GM18499 (cell line): Measurements from ENCODE around the gene HNRNPU.
A peak's percentile ranks its signal among the peaks of the same experiment; 100 is the strongest.

Source experiments
- ATAC-seq: cut with Tn5 transposase; IDR thresholded peaks from one replicate; pipeline ENCODE4 v1.9.1; 2021; ENCODE audit warnings: moderate number of reproducible peaks; ENCODE audit not compliant: insufficient read depth, unreplicated experiment

HNRNPU gene

GRCh38 chr1:244864253-244865027, at the start of gene HNRNPU:
TSS of gene HNRNPU (minus strand) at chr1:244864543. CDS start at chr1:244864307, 236 bp downstream.
- ATAC-seq, result peak; percentile 43

GRCh38 chr1:244913806-244914205, 49.5 kb upstream of the HNRNPU start:
- ATAC-seq, result no peak

DNA sequence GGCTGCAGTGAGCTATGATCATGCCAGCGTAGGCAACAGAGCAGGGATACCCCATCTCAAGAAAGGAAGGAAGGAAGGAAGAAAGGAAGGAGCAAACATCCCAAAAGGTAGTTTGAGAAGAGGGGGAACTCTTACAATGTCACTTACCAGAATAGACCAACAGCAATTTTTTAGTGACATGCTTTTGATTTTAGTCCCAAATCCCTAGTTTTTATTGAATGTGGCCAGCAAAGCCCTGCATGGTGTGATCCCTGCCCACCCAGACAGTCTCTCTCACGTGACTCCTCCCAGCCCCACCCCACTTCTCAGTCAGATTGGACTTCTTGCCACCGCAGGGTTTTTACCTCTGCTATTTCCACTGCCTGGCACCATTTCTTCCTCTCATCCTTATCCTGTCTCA, 39.8 kb upstream of the HNRNPU start:
- ATAC-seq, result no peak

GRCh38 chr1:244901400-244902015, 37.2 kb upstream of the HNRNPU start:
- no peak for ATAC-seq

- ATAC-seq, result no peak
Measured at GRCh38 chr1:244897476-244898254, 33.3 kb upstream of the HNRNPU start.

- no peak for ATAC-seq
Measured at GRCh38 chr1:244896550-244896949, 32.2 kb upstream of the HNRNPU start.

- no peak for ATAC-seq
Measured at GRCh38 chr1:244893836-244894235, 29.5 kb upstream of the HNRNPU start.

GRCh38 chr1:244887281-244887680, 22.9 kb upstream of the HNRNPU start:
- ATAC-seq, result no peak

- no peak for ATAC-seq
Measured at GRCh38 chr1:244881552-244882280, 17.4 kb upstream of the HNRNPU start.

DNA sequence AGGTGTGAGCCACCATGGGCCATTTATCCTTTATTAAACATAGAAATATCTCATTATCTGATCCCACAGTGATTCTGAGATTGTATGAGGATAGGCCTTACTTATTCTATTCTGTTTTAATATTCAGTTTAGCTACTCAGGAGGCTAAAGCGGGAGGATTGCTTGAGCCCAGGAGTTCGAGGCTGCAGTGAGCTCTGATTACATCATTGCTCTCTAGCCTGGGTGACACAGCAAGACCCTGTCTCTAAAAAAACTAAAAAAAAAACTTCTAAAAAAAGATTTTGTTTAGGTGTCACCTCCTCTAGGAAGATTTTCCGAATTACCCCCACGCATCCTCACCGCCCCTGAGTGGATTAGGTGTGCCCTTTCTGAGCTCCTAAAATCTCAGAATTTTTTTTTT, 14.3 kb upstream of the HNRNPU start:
- no peak for ATAC-seq

- ATAC-seq, result no peak
Measured at GRCh38 chr1:244876228-244876910, 12.0 kb upstream of the HNRNPU start.

DNA sequence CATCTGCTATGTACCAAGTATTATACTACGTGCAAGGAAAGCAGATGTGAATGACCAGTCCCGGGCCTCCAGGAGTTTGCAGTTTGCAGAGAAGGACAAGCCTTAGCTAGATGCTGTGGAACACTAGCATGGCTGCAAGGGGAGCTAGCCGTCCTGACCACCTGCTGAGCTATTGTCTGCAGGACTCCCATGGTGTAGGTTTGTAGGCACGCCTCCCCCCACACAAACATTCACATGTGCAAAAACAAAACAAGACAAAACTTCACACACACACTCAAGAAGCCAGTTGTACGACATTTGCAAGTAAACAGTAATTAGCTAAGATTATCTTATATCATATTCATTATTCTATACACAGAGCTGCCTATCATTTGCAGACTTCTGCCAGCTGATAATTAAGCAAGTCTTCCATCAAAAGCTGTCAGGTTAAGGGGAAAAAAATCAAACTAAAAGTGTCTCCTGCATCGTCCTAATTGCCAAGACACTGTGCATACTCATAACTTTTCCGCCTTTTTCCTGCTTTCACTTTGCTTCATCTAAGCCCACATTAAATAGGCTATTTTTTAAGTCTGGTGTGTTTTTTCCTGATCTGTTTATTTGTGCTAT, 10.7 kb upstream of the HNRNPU start:
- ATAC-seq, result no peak

DNA sequence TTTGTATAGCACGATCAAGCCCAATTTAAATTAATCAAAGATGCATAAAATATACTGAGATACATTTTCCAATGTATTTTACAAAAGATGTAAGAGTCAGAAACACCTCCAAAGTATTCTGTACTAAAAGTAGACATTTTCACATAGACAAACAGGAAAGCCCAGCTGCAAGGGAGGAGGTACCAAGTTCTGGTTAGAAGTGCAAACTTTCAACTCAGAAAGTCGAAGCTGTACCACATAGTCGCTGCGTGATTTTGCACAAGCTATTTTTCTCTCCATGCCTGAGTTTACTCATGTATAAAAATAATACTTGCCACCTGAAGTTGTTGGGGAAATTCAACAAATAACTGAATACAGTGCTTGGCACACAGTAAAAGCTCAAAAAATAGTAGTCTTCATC, 5.6 kb upstream of the HNRNPU start:
- ATAC-seq, result no peak

DNA sequence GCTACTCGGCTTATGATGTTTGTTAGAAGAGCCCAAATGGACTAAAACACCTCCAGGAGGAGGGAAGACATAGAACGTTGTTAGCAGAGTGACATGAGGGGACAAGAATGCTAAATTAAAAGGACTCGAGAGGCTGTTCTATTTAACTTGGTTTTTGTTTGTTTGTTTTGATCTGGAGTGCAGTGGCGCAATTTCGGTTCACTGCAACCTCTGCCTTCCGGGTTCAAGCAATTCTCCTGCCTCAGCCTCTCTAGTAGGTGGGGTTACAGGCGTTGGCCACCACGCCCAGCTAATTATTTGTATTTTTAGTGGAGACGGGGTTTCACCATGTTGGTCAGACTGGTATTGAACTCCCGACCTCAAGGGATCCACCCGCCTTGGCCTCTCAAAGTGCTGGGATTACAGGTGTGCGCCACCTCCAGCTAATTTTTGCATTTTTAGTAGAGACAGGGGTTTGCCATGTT, 5.1 kb upstream of the HNRNPU start:
- no peak for ATAC-seq

DNA sequence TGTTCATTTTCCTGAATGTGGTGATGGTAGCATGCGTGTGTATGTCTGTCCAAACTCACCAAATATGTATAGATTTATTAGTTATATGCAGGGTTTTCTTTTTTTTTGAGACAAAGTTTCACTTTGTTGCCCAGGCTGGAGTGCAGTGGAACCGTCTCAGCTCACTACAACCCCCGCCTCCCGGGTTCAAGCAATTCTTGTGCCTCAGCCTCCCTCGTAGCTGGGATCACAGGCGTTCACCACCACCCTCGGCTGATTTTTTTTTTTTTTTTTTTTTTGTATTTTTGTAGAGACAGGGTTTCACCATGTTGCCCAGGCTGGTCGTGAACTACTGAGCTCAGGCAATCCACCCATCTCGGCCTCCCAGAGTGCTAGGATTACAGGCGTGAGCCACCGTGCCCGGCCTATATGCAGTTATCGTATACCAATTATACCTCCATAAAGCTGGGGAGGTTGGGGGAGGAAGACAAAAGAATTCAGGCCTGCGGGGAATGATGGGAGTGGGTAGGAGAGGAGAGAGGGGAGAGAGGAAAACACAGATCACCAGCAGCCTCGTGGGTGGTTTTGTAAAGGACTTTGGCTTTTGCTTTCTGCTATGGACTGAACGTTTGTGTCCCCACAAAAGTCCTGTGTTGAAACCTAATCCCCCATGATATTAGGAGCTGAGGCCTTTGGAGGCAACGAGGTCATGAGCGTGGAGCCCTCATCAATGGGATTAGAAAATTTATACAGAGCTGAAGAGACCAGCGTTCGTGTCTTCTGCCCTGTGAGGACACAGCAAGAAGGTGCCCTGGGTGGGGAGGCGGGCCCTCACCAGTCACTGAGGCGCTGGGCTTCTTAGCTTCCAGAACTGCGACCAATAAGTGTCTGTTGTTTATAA, 4.4 kb upstream of the HNRNPU start:
- ATAC-seq, result no peak

DNA sequence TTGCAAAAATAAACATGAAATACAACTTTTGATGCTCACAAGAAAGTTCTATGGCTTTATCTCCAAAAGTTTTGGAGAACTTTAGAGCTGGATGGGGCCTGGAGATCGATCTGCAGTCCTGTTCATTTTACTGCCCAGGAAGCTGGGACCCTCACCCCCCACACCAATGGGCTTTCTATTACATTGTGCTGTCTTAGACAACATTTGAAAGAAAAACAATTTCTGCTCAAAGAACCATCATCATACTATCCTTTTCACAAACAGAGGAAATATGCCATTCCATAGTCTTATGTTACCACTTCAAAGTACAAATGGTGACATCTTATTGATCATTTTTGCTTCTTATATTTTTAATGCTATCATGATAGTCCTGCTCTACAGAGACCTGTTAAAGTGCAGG, 2.0 kb upstream of the HNRNPU start:
- no peak for ATAC-seq

DNA sequence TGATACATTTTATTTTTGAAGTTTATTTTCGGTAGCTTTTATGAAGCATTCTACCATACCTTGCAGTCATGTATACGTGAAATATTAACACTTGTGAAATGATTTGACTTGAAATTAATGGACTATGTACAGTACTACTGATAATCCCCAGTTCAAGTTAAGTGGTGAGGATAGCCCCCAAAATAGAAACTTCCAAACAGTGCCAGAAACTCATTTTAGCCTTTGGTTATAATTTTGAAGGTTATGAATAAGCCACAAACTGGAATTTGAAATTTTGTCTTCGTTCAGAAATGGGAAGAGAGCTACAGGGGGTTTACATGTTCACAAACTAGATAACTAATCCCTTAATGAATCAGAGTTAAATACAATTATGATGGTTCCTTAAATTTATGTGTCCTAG, 1.5 kb upstream of the HNRNPU start:
- no peak for ATAC-seq

- ATAC-seq, result no peak
Measured at GRCh38 chr1:244865028-244865371, 657 bp upstream of the HNRNPU start.
